Measurements from ENCODE around the gene CADM2.
A peak's percentile ranks its signal among the peaks of the same experiment; 100 is the strongest.
"Not testable (repeated sequence)": the region's sequence is repeated elsewhere in the genome, so short reads cannot be mapped to it uniquely, and the experiment has no call there.

The CADM2 gene

GRCh38 chr3:84958495-84959469 lies at the start of gene CADM2:
TSS of gene CADM2 (plus strand) at chr3:84958989.
- DNase-seq (ENCODE audit: low read depth in 2 of 2) = peak; percentile 42 to 56

DNA sequence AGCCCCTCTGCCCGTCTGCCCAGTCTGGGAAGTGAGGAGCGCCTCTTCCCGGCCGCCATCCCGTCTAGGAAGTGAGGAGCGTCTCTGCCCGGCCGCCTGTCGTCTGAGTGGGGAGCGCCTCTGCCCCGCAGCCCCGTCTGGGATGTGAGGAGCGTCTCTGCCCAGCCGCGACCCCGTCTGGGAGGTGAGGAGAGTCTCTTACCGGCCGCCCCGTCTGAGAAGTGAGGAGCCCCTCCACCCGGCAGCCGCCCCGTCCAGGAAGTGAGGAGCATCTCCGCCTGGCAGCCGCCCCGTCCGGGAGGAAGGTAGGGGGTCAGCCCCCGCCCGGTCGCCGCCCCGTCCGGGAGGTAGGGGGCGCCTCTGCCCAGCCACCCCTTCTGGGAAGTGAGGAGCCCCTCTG lies 40.2 kb upstream of the CADM2 start:
- not testable (repeated sequence) for DNase-seq (ENCODE audit: low read depth in 2 of 2)

DNA sequence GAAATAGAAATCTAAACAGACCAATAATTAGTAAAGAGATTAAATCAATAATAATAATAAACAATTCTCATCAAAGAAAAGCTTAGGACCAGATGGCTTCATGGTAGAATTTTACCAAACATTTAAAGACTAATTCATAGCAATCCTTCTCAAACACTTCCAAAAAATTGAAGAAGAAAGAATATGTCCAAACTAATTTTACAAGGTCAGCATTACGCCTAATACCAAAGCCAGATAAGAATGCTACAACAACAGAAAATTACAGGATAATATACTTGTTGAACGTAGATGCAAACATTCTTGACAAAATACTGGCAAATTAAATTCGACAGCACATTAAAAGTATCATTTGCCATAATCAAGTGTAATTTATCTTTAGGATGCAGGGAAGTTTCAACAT lies 36.1 kb upstream of the CADM2 start:
- no peak for DNase-seq (ENCODE audit: low read depth in 2 of 2)

DNA sequence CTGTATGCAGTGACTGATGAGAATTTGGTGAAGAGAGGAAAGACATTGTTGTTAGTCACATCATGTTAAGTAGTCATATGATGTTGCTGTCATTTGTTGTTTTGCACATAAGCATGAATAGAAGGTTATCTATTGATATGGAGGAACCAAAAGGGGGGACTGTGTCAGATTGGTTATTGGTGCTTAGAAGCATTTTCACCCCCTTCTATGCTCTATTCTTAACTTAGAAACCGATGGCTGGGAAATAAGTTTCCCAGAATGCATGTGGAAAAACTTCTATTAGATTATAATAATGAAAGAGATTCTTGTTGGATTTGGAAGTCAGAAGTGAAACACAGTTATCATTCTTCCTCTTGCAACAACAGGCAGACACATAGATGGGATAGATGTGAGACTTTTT lies 33.2 kb upstream of the CADM2 start:
- DNase-seq (ENCODE audit: low read depth in 2 of 2) = no peak

GRCh38 chr3:84943379-84943778 lies 15.4 kb upstream of the CADM2 start:
- DNase-seq (ENCODE audit: low read depth in 2 of 2) = no peak

GRCh38 chr3:84946240-84946639 lies 12.5 kb upstream of the CADM2 start:
- DNase-seq (ENCODE audit: low read depth in 2 of 2) = no peak

GRCh38 chr3:84959470-84960271 lies 882 bp downstream of the CADM2 start:
- DNase-seq (ENCODE audit: low read depth in 2 of 2) = no peak

DNA sequence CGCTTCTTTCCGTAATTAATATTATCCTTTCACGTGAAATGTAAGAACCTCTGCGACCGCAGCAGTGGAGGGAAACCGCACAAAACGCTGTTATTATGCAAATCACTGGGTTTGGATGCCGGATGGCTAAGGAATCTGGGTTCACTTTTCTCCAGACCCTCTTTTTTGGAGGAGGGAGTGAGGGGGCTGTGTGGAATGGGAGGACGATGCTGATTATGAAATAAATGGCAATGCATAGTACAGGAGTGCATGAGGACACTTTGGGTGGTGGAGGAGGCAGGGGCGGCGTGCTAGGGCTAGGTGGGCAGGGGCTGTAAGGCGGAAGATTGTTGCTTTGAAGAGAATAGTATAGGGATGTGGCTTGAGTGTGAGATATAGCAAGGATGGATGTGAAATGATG lies 1.8 kb downstream of the CADM2 start:
- DNase-seq (ENCODE audit: low read depth in 2 of 2) = no peak

- DNase-seq (ENCODE audit: low read depth in 2 of 2) = no peak
Measured at GRCh38 chr3:84961011-84961410, 2.2 kb downstream of the CADM2 start.

DNA sequence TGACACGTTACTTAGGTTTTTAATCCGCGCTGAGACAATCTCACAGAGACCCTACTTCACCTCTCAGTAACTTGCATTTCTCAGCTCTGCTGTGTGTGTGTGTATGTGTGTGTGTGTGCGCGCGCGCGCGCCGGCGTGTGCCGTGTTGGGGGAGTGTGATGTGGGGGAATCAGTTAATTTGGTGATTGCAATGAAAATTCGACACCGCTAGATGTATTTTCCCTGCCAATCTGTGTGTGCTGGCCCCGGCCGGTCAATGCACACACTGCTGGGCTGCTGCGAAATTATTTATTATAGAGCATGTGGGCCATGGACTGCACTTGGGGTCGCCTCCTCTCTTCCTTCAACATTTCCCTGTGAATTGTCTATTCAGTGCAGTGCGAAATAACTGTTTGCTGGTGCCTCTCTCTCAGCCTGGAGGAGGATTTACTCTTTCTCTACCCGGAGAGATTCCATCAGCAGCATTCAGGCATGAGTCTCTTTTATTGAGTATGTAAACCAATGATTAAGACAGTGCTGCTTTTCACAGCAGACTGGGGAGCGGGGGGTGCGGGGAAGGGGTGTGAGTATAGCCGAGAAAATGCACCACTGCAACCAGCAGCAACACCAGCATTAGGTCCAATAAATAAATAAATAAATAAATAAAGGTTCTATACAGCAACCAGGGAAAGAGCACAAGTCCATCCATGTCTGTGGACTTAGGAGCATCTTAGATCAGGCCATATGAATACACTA lies 2.9 kb downstream of the CADM2 start:
- no peak for DNase-seq (ENCODE audit: low read depth in 2 of 2)

GRCh38 chr3:84962415-84962814 lies 3.6 kb downstream of the CADM2 start:
- no peak for DNase-seq (ENCODE audit: low read depth in 2 of 2)

DNA sequence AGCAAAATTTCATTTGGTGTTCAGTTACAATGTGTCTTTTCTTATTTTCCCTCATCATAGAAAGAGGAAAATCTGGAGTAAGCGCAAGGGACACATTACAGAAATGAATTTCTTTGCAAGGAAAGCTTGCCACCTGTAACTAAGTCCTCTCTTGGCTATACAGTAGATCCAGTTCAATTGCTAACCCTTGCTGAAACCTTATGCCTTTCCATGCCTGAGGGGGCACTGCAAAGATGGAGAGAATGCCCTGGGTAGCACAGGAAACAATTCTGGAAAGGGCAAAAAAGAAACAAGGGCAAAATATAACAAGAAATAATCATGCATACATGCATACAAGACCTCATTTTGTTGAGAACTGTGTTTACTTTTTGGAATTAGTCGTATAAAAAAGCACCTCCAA lies 4.3 kb downstream of the CADM2 start:
- no peak for DNase-seq (ENCODE audit: low read depth in 2 of 2)

GRCh38 chr3:84965141-84965540 lies 6.4 kb downstream of the CADM2 start:
- no peak for DNase-seq (ENCODE audit: low read depth in 2 of 2)

DNA sequence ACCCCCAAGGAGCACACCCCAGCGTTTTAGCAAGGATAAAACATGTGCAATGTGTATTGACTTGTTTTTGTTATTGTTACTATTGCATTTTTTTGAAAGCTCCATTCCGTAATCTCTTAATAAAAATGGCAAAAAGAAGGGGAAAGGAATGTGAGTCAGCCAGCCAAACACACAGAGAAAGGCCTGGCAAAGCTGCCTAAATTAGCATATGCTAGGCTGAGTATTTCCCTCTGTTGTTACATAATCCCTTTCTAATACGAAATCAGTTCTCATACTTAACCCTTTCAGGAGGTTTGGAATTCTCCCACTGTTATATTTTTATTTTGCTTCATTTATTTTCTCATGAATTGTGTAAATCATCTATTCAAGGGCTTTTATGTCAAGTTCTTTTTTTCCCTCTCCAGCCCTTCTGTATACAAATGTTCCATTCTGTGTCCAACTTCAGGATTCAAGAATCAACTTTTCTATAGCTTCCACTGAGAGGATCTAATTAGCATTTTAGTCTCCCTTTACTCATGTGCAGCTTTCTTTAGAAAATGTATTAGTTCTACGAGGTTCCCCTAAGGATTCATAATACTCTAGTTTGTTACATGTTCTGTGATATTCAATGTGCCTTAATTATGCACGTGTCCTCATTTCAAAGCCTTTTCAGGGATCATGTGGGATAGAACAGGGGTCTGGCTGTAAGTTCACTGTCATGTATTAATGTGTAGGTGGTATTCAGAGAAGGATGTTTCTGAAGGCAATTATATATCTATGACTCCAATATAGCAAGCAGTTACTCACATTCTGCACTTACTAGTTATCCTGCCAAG lies 9.2 kb downstream of the CADM2 start:
- DNase-seq (ENCODE audit: low read depth in 2 of 2) = no peak

- DNase-seq (ENCODE audit: low read depth in 2 of 2) = no peak
Measured at GRCh38 chr3:84968701-84969235, 10.0 kb downstream of the CADM2 start.

GRCh38 chr3:84974347-84974746 lies 15.6 kb downstream of the CADM2 start:
- no peak for DNase-seq (ENCODE audit: low read depth in 2 of 2)

- DNase-seq (ENCODE audit: low read depth in 2 of 2) = no peak
Measured at GRCh38 chr3:84977021-84977420, 18.2 kb downstream of the CADM2 start.

GRCh38 chr3:84978843-84979242 lies 20.1 kb downstream of the CADM2 start:
- no peak for DNase-seq (ENCODE audit: low read depth in 2 of 2)

GRCh38 chr3:84980011-84980410 lies 21.2 kb downstream of the CADM2 start:
- no peak for DNase-seq (ENCODE audit: low read depth in 2 of 2)

DNA sequence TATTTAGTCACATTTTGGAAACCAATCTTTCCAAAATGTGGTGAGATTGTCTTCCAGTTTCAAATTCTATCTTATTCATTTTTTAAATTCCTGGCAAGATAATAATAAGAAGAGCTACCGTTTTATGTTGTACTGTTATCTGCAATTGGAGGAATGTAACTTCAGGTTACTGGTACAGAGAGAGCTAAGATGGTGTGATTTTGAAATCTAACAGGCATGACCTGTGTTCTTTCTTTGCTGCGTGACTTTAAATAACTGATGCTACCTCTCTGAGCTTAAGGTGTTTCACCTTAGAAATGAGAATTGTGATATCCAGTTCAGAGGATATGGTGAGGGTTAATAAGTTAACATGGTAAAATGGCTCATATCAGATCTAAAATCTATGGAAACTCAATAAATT lies 21.7 kb downstream of the CADM2 start:
- DNase-seq (ENCODE audit: low read depth in 2 of 2) = no peak

GRCh38 chr3:84983490-84983889 lies 24.7 kb downstream of the CADM2 start:
- no peak for DNase-seq (ENCODE audit: low read depth in 2 of 2)

All from stimulated activated CD8-positive, alpha-beta memory T cell treated with anti-CD3 and anti-CD28 coated beads, Interleukin-15, amount 100 ng/mL, for 48 hours (primary cell).